CD1c-positive myeloid dendritic cell (primary cell): ENCODE measurements around the gene DAD1.

ENCODE experiments used
- DNase-seq: peaks from one replicate; pipeline ENCODE4 v3.0.0-alpha.2; 2016; ENCODE audit errors: extremely low spot score

DAD1 gene

DNA sequence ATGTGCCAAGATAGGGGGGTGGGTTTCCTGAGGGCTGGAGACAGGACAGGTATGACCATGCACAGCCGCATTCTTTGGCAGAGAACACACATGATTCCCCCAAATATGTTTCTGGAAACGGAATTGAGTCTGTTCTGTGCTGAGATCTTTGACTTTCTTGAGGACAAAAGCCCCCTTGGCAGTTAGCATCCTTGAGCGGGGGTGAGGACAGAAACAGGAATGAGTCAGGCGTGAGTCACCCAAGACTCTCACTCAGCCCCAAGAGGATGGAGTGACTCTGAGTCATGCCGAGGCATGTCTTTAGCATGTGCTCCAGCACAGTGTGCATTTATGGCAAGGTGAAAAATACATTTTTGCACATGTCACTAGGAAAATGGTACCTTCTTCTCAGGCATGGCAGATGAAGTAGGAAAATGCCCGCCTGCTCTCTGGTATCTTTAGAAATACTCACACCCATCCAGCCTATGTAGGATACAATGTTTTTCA is 52.1 kb downstream of the DAD1 start:
- DNase-seq = peak; percentile 84

DNA sequence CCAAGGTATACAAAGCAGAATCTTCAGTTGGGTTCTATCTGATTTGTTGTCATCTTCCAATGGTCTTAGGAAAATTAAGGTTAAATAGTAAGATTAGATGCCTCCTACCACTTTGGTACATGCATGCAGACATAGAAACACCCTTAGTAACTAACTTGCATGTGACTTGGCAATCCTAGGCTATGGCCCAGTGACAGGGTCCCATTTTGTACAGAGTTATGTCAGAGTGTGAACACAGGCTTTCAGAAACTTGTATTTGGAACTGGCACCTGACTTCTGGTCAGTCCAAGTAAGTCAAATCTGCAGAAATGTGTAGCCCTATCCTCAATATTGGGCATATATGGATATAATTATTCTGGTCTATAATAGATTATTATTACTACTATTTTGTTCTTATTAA is 53.1 kb downstream of the DAD1 start:
- DNase-seq = no peak

DNA sequence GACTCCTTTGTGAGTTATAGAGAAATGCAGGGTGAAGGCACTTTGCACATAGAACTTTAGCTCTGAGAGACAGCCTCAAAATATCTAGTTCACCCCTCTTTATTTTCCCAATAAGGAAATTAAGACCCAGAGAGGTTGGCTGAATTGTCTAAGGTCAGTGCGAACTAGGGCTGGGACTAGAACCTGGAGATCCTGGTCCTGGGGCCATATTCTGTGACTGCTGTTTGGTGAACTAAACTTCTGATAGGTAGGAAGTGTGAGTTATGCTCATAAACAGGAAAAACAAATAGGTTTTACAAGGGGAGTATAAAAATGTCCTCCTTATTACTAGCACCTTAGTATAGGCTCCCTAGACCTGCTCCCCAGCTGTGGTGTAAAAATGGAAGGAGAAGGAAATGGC is 53.9 kb downstream of the DAD1 start:
- DNase-seq = no peak

DNA sequence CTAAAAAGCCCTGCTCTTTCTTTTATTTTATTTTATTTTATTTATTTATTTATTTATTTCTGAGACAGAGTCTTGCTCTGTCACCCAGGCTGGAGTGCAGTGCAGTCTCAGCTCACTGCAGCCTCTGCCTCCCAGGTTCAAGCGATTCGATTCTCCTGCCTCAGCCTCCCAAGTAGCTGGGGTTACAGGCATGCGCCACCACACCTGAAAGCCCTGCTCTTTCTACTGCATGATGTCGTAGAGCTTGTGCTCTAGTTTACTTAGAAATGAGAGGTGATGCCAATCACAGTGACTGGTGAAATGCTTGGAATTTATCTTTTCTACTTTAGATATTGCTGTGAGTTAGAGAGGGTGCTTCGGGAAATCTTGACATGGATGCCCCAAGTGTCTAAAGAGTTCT is 54.5 kb downstream of the DAD1 start:
- no peak for DNase-seq

DNA sequence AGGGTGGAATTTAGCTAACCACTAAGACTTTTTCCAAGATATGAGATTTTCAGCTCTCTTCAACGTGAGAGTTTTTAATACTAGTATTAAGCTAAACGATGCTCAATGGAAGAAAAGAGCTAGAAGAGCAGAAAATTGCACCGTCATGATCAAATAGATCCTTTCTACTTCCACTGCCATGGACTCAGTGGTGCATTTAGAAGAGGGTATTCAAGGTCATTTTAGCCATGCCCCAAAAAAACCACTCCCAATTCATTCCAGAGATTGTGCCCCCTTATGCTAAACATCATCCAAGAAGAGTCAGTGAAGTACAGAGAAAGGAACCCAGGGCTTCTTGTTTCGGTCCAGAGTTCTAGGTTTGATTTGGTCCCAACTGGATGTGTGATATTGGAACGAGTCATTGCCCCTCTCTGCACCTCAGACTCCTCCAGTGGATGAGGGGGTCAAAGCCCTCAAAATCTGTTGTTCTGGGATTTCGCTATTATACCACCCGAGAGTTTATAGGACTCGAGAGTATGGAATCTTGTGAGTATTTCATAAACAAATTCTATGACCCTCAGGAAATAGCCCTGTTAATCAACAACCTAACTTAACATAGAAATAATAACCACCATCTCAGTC is 55.2 kb downstream of the DAD1 start:
- no peak for DNase-seq

DNA sequence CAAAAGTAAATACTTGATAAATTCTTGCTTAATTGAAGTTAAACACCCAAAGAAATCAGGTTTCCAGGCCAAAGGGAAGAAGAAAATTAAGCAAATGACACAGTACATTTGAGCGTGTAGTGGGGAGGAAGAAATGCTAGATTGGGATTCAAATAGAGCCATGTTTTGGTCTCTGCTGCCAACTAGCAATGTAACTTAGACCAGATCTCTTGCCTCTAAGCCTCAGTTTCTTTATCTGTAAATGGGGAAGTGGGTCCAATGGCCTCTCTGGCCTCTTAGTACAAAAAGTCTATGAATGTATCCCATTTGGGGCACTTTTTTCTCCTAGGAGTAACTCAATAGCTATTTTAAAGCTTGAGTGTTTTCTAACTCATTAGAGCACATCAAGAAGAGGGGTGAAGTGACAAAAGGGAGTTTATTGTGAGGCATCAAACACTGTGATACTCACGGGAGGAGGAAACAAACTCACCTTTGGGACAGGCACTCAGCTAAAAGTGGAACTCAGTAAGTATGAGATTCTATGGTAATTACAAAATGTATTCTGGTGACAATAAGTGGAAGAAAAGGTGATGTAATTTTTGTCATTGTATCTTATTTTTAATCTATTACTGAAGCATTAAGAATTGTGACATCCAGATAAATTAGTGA is 55.8 kb downstream of the DAD1 start:
- DNase-seq = no peak

DNA sequence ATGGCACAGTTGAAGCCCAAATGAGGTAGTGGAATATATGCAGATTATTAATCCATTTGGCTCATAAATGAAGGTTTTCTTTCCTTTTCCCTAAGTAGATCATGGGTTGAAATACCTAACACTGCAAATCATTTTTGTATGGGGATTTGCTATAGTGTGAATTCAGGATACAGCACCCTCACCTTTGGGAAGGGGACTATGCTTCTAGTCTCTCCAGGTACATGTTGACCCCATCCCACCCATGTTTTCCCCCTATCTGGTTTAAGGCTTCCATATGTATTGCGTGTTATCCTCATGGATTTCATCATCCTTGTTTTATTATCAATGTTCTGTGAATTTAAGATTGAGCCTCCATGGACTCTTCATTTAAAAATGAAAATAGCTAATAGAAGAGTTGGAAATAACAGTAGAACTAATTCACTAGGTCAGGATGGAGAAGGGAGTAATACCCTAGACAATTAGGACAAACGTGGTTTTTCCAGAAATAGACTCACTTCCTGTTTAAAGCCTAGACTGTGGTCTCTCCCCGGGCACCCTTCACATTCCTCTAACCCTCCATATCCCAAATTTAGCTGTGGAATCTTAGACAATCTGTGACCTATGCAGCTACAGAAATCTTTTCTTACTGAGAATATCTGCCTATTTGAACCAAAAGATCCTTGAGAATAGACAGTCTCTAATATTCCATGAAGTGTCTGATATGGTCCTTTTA is 56.5 kb downstream of the DAD1 start:
- DNase-seq = no peak

DNA sequence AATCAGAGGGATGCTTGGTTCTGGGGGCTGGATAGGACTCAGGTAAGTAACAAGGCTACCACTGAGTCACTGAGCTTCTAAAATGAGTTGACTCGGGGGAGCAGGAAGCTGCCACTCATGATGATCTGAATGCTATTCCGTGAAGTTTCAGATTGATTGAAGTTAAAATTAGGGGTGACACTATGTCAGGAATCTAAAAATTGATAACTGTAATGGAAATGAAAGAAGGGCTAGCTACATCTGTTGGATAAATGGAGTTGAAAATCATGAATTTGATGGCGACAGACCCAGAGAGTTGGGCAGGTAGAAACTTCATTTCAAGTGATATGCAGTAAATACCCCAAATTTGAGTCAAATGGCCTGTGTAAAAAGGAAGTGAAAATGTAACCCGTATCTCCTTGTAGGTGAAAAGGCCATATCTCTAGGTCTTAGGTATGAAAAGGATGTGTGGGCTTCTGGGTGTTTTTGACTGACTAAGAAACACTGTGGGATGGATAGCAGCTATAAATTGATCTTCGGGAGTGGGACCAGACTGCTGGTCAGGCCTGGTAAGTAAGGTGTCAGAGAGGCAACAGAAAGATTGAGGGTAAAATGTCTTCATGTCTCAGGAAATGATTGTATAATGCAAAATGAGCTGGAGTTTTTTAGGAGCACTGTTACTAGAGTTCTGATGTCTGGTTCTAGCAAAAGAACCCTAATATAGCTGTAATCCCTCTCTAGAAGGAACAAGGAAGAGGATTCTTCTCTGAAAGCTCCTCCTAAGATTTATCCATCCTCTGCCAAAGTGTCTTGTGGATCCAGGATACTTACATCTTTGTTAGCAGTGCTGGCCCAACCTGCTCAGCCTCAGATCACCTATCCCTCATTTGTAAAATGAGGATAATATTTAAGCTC is 57.3 kb downstream of the DAD1 start:
- no peak for DNase-seq

DNA sequence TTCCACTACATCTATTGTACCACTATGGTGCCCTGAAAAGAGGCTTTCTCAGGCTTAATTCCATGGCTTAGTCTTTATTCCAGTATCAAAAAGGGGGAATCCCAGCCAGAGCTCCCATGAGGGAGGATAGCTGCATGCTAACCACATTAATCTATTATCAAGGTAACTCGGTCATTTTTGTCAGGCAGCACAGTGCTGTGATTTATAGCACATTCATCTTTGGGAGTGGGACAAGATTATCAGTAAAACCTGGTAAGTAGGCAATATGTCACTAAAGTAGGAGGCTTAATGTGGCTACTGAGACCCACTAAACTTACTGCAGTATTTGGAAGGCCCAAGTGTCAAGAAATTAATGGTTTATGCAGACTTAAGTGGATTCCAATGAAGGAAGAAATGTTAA is 58.9 kb downstream of the DAD1 start:
- DNase-seq = no peak

DNA sequence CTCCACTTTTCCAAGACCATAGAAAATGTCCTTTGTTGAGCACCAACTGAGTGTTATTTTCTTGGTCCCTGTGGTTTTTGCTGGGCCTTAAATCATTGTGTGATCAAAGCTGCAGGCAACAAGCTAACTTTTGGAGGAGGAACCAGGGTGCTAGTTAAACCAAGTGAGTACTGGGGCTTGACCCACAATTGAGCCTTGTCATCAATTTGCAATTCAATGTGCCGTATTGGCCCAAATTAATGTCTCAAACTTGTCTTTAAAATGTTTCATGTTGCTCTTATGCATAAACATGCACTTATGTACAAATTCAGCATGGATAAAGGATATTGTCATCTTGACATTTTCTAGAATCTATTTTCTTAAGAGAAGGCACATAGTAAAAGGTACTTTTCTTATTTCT is 62.3 kb downstream of the DAD1 start:
- no peak for DNase-seq

DNA sequence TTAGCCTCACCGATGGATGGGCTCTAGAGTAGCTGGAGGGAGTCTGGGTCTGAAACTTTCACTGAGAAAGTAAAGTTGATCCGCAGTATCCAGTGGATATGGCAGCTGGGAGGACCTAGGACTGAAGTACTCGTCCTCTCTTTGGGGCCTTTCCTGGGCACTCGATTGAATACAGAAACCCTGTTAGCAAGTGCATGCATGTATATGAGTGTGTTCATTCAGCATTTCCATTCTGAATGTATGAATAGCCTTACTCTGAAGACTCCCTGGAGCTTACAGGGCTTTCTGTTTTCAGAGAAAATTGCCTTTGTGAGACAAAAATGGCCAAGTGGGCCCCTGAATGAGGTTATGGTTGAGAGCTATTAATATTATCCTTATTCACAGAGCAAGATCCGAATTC is 62.8 kb downstream of the DAD1 start:
- DNase-seq = no peak

DNA sequence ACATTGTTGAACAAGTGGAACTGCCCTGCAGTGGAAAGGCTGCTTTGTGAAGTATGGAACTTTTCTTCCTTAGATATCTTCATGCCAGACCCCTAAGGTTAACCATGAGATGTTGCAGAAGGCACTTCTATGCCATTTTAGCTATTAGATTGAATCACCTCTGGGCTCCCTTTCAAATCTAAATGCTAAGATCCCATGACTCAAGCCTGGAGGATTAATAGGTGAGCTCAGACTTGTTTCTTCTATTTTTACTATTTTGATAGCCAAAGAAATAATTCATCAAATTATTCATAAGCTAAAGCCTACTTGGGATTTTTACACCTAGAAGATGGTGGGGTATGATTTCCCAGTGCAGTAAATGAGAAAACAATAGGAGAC is 64.3 kb downstream of the DAD1 start:
- DNase-seq = no peak

DNA sequence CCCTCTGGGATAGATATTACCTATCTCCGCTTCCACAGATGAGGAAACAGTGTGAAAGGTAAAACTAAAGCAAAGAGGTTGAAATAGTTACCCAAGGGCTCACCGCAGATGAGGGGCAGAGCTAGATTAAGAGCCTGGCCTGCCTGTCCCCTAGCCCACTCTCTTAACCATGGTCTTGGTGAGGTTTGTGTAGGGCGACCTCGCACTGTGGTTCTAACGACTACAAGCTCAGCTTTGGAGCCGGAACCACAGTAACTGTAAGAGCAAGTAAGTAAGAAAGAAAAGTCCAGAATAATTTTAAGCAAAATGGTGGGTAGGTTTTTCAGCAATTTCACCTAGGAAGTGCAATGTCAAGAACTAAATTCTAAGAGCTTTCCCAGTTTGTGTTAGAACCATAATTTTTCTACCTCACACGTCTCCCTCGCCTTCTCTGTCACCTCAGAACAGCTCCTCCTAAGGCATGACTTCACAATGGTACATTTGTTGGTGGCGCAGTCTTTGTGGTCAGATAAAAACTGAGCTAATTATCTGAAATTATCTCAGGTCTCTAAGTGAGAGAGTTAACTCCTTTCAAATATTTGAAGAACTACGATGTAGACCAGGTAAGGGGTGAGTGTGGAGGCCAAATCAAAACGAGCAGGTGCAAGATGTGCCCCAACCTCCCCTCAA is 64.8 kb downstream of the DAD1 start:
- DNase-seq = no peak

DNA sequence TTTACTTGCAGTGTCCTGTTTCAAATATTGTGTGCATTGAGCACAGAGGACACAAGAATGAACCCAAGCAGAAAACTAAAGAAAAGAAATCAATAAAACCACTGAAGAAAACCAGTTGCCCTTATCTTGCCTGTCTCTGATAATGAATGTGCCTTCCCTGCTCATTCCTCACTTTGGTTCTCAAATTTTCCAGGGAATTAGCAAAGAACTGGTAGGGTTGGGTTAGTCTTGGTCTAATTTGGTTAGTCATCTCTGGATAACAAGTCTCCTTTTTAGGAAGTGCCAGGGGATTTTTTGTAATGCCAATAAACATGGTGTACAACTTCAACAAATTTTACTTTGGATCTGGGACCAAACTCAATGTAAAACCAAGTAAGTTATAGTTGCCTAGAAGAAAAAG is 65.7 kb downstream of the DAD1 start:
- DNase-seq = no peak

DNA sequence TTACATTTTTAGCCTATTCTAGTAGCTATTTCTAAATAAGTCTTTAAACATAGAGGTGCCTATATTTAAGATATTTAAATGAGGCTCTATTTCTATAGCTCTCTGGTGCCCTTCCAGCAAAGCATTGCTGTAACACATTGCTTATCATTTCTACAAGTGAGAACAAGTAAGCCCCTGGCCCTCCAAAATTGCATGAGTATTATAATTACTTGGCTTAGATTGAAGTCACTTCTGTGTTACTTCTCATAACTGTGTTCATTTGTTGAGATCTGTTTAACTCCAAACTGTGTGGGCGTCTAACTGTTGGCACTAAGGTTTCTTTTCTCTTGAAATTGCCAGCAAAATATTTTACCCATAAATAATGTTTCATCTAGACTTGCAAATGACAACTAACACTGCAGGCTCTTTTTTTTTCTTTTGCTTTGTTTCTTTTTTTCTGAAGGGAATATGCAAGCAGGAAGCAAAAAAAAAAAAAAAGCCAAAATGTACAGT is 66.5 kb downstream of the DAD1 start:
- DNase-seq = peak; percentile 49

DNA sequence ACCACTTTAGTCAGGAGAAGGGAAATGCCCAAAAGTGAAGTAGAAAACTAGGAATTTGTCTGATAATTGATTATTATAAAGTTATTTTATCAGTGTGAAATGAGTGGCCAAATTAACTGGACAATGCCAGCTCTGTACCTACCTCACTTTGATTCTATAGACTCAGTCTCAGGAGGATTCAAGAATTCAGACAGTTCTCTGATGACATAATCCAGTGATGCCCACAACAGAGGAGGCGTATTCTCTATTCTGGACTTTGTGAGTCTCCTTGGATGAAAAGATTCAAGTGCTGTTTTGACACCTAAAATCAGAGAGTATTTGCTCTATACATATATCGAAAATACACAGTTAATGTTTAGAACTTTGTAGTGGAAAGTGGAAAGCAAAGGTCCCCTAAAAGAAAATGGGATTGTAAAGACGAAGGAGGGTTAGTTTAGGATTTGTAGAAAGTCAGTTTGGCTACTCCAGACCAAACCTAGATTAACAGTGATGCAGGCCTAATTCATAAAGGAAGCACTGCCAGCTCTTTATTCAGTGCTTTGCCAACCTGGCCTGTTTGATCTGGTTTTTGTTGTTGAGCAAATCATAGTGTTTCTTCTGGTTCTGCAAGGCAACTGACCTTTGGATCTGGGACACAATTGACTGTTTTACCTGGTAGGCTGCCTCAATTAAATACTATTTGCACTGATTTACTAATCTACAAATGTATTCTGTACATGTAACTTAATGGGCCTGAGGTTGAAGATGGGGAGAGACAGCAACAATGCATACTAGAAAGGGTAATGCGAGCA is 67.4 kb downstream of the DAD1 start:
- no peak for DNase-seq

DNA sequence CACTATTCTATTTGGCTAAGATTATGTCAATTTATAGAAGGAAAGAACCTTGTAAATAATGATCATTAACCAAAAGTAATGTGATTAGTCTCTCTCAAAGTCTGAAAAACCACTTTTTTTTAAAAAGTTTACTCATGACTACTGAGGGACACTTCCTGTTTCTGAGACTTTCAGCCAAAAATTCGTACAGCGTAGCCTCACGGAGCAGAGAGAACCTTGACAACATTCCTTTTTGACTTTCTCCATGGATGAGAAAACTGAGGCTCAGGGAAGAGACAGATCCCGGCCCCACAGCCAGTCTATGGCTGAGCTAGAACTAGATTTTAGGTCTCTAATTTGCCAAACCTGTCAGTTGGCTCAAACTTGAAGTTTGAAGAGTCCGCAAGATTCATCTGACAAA is 68.2 kb downstream of the DAD1 start:
- DNase-seq = peak; percentile 54

DNA sequence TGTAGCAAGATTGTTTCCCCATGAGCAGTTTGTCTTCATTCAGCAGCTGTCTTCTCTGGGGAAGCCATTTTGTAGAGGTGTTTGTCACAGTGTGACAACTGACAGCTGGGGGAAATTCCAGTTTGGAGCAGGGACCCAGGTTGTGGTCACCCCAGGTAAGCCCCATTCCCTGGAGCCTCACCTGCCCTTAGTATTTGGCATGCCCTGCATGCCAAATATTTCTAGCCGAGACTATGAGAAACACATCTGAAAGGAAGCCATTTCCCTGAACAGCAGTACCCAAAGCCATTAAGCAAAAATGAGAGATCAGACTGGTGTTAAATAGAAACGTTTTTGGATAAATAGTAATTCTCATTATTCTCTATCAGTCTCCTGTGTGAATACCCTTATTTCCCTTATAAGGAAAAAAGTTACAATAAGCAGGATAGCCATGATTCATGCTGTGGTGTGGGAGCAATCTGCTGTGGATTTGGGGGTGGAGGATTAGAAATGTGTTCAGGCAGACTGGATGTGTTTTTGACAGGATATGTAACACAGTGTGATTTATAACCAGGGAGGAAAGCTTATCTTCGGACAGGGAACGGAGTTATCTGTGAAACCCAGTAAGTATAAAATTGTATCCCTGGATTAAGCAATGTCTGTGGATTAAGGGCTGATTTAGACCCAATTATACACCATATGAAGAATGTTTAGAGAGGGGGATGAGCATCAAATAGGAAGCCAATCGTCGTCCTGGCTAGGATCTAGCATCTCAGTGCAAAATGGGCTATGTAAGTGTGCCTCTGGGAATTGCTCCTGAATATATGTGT is 68.9 kb downstream of the DAD1 start:
- DNase-seq = no peak

DNA sequence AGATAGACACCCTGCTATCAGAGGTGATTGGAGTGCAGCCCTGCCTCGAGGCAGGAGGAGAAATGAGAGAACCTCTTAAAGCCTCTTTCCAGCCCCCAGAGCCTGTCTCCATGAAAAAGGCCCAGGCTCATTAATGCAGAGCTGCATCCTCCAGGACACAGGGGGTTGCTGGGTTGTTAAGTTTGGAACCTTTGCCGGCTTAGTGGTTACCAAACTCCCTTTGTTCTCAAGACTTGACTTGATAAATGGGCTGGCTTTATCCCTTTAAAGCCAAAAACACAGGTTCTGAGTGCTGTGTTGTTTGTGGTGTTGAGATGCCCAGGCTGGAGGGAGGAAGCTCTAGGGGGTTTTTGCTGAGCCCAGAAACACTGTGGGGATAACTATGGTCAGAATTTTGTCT is 71.0 kb downstream of the DAD1 start:
- DNase-seq = no peak
